HL-60 (cell line): Measurements from ENCODE around the gene DENND6B.

ENCODE experiments used
- CTCF ChIP-seq: IDR thresholded peaks from one replicate; pipeline ENCODE4 v1.5.1; 2011; ENCODE audit warnings: low read length, control low read depth, inconsistent platforms; ENCODE audit not compliant: insufficient read depth
- POLR2AphosphoS5 ChIP-seq: IDR thresholded peaks from 2 replicates; pipeline ENCODE4 v1.6.1; 2012; ENCODE audit warnings: low read depth
- REST ChIP-seq: IDR thresholded peaks from 2 replicates; pipeline ENCODE4 v1.6.1; 2012; ENCODE audit warnings: low read depth; ENCODE audit not compliant: insufficient replicate concordance

- no peak for TF ChIP-seq REST
- no peak for TF ChIP-seq CTCF
- no peak for TF ChIP-seq POLR2AphosphoS5
Observed at GRCh38 chr22:50287731-50288130, 39.1 kb downstream of the DENND6B start.
